ENCODE measurements around the gene CCDC136. TPM values are rescaled to one million over a fixed set of nuclear protein-coding genes. Genes with fewer than 3 reads are reported as not detected.

The CCDC136 gene
- total RNA-seq, 4 donors from 2014 or later = 0.35 to 35.5 (median 6.1) TPM

- TF ChIP-seq POLR2A (IDR thresholded peaks at IDR 0.05) (no peak), CTCF (IDR thresholded peaks at IDR 0.05) (no peak)
- H3K36me3 ChIP-seq = peaks cover 0 to 14% (median 0%) of the 10 kb centered on the region in 3 donors
- no peaks in the 10 kb centered on the region for H3K9me3 ChIP-seq
- H3K27me3 ChIP-seq = no peaks in the 10 kb centered on the region
- peaks cover 0 to 32% (median 10%) of the 10 kb centered on the region in 4 donors for H3K4me1 ChIP-seq
- DNase-seq = peak in 2 of 3 donors; percentile 55 to 61
- no peak overlapping the region for H3K4me3 ChIP-seq
- no peak overlapping the region for H3K27ac ChIP-seq
Observed at GRCh38 chr7:128867842-128868623, 76.3 kb downstream of the CCDC136 start.

- no peak for DNase-seq
- Histone ChIP-seq H3K4me1 (peaks cover 0 to 29% (median 10%) of the 10 kb centered on the region in 4 donors), H3K4me3 (peak overlapping the region; percentile 38 to 66 (median 58)), H3K36me3 (peaks cover 0 to 14% (median 0%) of the 10 kb centered on the region in 3 donors), H3K27me3 (no peaks in the 10 kb centered on the region), H3K27ac (peak overlapping the region in 2 of 4 donors; percentile 39 to 67), H3K9me3 (no peaks in the 10 kb centered on the region)
- no peak for TF ChIP-seq POLR2A (IDR thresholded peaks at IDR 0.05)
- TF ChIP-seq CTCF (IDR thresholded peaks at IDR 0.05) = no peak
Observed at GRCh38 chr7:128868624-128869137, 76.9 kb downstream of the CCDC136 start.

GRCh38 chr7:128869138-128869943, 77.6 kb downstream of the CCDC136 start:
- Histone ChIP-seq H3K27me3 (no peaks in the 10 kb centered on the region), H3K4me3 (peak overlapping the region; percentile 38 to 66 (median 58)), H3K36me3 (peaks cover 0 to 14% (median 0%) of the 10 kb centered on the region in 3 donors), H3K9me3 (no peaks in the 10 kb centered on the region), H3K4me1 (peaks cover 0 to 23% (median 10%) of the 10 kb centered on the region in 4 donors), H3K27ac (peak overlapping the region; percentile 25 to 67 (median 34))
- TF ChIP-seq CTCF (IDR thresholded peaks at IDR 0.05) (peak in 2 of 6 experiments; percentile 16 to 36), POLR2A (IDR thresholded peaks at IDR 0.05) (peak in 1 of 2 donors; percentile 34)
- peak; percentile 18 to 85 (median 78) for DNase-seq

- TF ChIP-seq CTCF (IDR thresholded peaks at IDR 0.05) = no peak
- TF ChIP-seq POLR2A (IDR thresholded peaks at IDR 0.05) = no peak
- peaks cover 0 to 26% (median 10%) of the 10 kb centered on the region in 4 donors for H3K4me1 ChIP-seq
- no peaks in the 10 kb centered on the region for H3K9me3 ChIP-seq
- peak overlapping the region; percentile 38 to 66 (median 58) for H3K4me3 ChIP-seq
- H3K36me3 ChIP-seq = peaks cover 0 to 14% (median 0%) of the 10 kb centered on the region in 3 donors
- H3K27me3 ChIP-seq = no peaks in the 10 kb centered on the region
- no peak for DNase-seq
- H3K27ac ChIP-seq = peak overlapping the region in 3 of 4 donors; percentile 25 to 67 (median 39)
Observed at GRCh38 chr7:128869944-128870285, 78.1 kb downstream of the CCDC136 start.

GRCh38 chr7:128871050-128871449, 79.3 kb downstream of the CCDC136 start:
- Histone ChIP-seq H3K9me3 (no peaks in the 10 kb centered on the region), H3K4me3 (no peak overlapping the region), H3K27ac (no peak overlapping the region), H3K27me3 (no peaks in the 10 kb centered on the region), H3K4me1 (peaks cover 0 to 37% (median 10%) of the 10 kb centered on the region in 4 donors), H3K36me3 (peaks cover 0 to 6% (median 0%) of the 10 kb centered on the region in 3 donors)
- TF ChIP-seq CTCF (IDR thresholded peaks at IDR 0.05) (no peak), POLR2A (IDR thresholded peaks at IDR 0.05) (no peak)
- no peak for DNase-seq
